ENCODE measurements around the gene SMG9.

SMG9 gene

DNA sequence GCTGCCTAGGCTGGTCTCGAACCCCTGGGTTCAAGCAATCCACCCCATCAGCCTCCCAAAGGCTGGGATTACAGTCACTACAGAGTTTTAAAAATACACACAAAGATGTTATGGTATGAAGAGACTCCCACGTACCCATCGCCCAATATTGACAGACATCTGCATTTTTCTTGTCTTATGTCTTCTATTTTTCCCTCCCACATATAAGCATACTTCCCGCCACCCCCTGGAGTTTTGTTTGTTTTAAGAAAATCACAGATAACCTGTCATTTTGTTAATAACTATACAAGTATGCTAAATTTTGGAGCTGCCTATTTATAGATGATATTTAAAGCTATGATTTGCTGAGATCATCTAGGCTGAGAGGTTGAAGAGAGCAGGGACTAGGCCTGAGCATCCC, 6.2 kb upstream of the SMG9 start:
- DNase-seq (ENCODE audit: extremely low spot score, insufficient read length, low read depth): no peak
- no peak for FAIRE-seq

DNA sequence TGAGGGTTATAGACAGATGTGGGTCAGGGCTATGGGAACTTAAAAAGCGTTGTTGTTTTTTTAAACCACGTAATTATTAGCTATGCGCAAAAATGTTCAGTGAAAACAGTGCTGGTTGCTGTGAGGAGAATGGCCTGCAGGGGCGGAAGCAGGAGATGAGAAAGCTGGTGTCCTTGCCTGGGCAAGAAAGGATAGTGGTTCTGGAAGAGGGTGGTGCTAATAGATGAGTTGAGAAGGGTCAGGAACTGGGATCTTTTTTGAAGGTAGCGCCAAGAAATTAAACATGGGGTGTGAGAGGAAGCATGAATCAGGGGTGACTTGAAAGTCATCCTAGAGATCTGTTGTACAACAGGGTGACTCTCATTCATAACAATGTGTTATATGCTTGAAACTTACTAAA, 4.8 kb upstream of the SMG9 start:
- FAIRE-seq: peak; percentile 55
- DNase-seq (ENCODE audit: extremely low spot score, insufficient read length, low read depth): no peak

DNA sequence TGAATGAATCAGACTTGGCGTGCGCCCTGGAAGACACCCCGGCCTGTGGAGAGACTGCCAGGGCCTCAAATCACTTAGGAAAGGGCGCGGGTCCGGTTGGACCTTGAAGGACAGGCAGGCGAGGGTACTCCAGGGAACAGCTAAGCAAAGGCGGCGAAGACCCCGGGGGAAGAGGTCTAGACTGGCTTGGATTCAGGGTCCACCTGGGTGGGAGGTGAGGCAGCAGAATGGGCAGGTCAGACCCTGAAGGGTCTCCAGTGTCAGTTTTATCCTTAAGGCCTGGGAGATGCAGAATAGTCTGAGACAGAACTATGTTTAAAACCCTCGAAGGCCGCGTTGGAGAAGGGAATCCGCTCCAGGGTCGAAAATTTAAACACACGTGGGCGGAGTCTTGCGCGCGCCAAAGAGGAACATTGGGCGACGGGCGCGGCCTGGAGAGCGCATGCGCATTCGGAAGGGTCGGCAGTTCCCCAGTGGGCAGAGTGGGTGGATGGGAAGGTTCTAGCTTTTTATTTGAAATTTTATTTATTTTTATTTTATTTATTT, 567 bp upstream of the SMG9 start:
- DNase-seq (ENCODE audit: extremely low spot score, insufficient read length, low read depth): no peak

DNA sequence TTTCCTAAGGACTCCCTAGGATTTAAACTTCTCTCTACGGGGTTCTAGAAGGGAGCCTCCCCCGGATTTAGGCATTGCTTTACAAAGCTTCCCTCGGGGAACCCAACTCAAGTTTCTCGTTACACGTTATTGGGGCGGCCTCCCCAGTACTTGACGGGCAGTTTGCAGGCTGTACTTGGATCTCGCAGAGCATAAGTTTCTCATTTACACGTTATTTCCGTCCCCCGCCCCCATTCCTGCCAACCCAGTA, 584 bp downstream of the SMG9 start:
- DNase-seq (ENCODE audit: extremely low spot score, insufficient read length, low read depth) (no peak), FAIRE-seq (no peak)

More for the DNA sequence above, 567 bp upstream of the SMG9 start:
- FAIRE-seq: peak; percentile 89

DNA sequence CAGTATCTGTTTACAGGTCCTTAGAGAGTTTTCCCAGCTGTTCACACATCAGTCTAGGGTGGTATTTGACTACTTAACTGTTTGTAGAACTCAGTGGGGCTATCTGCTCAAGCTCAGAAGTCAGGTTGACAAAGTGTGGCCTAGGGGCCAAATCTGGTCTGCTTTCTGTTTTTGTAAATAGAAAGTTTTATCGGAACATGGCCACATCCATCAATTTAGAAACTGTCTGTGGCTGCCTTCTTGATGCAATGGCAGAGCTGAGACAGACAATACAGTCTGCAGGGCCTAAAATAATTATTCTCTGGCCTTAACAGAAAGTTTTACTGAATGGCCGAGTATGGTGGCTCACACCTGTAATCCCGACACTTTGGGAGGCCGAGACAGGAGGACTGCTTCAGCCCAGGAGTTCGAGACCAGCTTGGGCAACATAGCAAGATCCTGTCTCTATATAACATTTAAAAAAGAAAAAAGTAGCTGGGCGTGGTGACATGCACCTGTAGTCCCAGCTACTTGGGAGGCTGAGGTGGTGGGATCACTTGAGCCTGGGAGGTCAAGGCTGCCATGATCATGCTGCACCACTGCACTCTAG, 2.4 kb downstream of the SMG9 start:
- FAIRE-seq (peak; percentile 39), DNase-seq (ENCODE audit: extremely low spot score, insufficient read length, low read depth) (no peak)

DNA sequence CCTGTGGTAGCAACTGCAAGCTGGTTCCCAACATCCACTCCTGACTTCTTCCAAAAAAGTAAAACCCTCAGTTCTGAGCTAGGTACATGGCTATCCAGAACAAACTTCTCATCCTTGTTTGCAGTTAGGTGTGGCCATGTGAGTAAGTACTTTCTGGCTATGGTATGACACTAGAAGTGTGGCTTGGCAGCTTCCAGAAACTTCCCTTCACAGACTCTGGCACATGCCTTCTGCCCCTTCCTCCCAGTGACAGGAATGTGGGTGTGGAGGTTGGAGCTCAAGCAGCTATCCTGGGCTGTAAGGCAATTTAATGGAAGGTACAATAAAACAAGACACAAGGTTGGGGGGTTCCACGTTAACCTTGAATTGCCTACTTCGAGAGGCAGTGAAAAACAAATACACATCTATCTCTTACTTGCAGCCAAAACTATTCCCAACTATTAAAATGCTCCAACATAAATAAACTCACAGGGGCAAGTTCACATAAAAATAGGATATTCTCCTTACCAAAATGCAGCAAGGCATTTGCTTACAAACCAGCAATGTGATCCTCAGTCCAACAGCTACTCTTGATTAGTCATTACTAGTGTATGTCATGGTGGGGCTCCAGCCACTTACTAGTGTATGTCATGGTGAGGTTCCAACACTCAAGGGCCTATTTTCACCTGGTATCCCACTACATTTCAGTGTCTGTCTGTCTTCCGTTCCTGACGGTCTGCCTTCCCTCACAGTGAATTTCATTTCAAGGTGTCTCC, 3.1 kb downstream of the SMG9 start:
- FAIRE-seq (peak; percentile 35), DNase-seq (ENCODE audit: extremely low spot score, insufficient read length, low read depth) (no peak)

DNA sequence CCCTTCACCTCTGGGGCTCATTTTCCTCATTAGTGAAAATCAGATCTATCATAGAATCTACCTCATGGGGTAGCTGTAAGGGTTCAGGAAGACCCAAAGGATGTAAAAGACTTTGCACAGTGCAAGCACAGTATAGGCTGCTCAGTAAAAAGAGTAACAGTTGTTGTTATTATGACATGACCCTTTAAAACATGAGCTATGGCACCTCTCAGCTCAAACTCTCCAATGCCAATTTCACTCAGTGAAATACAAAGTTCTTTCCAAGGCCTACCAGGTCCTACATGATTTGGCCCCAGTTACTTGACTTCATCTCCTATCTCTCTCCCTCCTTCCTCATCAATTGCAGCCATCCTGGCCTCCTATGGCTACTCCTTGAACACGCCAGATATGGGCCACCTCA, 4.9 kb downstream of the SMG9 start:
- FAIRE-seq (no peak), DNase-seq (ENCODE audit: extremely low spot score, insufficient read length, low read depth) (no peak)

DNA sequence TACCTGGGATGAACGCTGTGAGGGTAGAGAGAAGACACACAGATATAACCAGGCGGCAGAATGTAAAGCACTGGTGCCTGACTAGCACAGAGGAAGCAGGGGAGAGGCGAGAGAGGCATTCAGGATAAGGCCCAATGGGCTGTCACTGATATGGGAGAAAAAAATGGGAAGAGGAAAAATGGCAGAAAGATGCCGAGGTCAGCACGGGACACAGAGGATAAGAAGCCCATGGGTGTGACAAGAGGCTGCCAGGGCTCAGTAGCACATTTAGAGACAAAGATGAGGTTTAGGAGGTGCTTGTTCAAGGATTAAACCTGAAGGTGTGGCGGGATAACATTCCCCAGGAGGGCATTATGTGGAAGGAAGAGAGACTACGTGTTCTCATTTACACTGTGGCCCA, 5.6 kb downstream of the SMG9 start:
- FAIRE-seq (no peak), DNase-seq (ENCODE audit: extremely low spot score, insufficient read length, low read depth) (no peak)

DNA sequence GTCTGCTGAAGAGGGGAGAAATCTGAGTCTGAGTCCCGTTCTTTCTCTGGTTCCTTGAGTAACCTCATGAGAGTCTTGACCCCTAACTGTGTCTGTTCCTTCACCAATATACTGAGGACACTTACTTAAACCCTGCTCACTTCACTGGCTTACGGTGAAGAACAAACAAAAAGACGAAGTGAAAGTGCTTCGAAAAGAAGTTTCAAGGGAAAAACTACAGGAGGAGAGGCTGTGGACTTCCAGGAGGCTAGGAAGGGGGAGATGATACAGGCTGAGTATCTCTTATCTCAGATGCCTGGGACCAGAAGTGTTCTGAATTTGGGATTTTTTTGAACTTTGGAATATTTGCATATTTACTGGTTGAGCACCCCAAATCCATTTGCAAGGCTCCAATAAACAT, 6.1 kb downstream of the SMG9 start:
- DNase-seq (ENCODE audit: extremely low spot score, insufficient read length, low read depth) (no peak), FAIRE-seq (peak; percentile 69)

DNA sequence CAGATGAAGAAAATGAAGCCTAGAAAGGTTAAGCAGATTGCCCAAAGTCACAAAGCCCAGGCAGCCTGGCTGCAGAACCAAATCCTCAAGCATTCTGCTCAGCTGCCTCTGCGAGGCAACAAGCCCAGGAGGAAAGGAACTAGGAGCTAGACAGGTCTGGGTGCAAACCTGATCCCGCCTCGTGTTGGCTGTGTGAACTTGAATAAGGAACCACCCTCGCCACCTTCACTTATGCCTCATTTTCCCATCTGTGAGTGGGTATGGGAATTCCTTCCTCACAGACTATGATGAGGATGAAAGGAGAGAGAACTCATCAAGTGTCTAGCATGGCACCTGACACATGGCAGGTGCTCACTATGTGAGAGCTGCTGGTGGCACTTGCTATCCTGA, 6.6 kb downstream of the SMG9 start:
- DNase-seq (ENCODE audit: extremely low spot score, insufficient read length, low read depth) (no peak), FAIRE-seq (no peak)

DNA sequence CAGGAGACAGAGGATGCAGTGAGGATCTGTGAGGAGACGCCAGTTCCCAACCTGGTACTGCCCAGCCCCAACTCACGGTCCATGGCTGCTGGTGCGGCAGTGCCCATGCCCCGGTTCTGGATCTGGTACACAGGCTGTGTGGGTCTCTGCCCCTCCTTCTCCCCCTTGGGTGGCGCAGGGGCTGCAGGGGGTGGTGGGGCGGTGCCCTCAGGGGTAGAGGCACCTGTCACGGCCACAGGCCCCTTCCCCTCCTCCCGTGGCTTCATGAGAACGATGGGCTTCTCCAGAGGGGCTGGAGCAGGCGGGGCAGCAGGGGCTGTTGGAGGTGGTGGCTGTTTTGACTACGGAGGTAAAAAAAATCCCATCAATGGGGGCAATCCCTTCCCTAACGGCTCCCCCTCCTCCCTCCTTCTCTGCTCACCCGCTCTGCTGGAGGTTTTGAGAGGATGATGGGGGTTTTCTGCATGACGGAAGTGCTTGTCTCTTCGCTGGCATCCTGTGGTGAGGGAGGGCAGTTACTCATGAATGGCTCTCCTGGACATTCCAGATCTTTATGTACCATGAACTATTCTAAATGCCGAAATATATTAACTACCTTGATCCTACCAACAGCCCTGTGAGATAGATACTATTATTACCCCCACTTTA, 7.1 kb downstream of the SMG9 start:
- DNase-seq (ENCODE audit: extremely low spot score, insufficient read length, low read depth) (no peak), FAIRE-seq (peak; percentile 74)

DNA sequence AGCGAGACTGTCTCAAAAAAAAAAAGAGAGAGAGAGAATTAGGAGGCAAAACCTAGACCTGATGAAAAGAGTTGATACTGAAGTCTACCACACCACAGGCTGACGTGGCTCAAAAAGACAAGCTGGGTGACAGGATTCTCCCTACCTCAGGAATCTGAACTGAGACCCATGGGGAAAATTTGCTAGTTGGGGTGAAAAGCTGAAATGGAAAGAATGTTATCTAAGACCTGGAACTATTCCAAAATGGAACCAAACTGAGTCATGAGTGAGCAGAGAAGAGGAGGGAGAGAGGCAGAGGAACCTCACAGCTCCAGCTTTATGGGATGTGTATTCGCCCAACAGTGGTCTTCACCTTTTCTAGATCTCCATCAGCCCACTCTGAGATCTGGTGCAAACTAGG, 11.7 kb downstream of the SMG9 start:
- DNase-seq (ENCODE audit: extremely low spot score, insufficient read length, low read depth) (no peak), FAIRE-seq (no peak)

DNA sequence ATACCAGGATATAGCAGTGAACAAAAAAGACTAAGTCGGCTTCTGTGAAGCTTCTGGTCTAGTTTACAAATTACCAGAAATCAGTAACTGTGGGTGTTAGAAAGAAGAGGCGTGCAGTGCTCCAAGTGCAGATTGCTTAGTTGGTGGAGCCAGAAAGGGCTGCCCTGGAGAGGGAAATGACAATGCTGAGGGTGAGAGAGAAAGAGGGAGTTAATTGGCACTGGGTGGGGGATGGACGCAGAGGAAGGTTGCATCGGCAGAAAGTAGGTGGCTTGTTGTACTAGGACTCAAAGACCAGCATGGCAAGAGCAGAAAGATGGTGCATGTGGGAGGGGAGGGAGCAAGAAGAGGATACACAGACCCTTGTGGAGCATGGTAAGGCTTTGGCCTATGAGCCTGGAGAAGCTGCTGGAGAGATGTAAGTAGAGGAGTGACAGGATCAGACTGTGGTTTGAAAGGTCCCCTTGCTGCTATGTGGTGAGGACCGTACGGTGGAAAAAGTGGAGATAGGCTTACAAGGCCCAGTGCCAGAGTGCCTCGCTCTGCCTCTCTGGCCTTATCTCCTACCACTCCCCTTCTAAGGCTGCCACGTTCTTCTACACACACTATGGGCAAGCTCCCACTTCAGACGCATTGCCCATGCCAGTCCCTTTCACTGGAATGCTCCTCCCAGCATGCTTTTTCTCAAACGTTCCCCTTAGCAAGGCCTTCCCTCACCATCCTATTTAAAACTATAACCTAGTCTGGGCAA, 13.5 kb downstream of the SMG9 start:
- no peak for FAIRE-seq
- no peak for DNase-seq (ENCODE audit: extremely low spot score, insufficient read length, low read depth)

DNA sequence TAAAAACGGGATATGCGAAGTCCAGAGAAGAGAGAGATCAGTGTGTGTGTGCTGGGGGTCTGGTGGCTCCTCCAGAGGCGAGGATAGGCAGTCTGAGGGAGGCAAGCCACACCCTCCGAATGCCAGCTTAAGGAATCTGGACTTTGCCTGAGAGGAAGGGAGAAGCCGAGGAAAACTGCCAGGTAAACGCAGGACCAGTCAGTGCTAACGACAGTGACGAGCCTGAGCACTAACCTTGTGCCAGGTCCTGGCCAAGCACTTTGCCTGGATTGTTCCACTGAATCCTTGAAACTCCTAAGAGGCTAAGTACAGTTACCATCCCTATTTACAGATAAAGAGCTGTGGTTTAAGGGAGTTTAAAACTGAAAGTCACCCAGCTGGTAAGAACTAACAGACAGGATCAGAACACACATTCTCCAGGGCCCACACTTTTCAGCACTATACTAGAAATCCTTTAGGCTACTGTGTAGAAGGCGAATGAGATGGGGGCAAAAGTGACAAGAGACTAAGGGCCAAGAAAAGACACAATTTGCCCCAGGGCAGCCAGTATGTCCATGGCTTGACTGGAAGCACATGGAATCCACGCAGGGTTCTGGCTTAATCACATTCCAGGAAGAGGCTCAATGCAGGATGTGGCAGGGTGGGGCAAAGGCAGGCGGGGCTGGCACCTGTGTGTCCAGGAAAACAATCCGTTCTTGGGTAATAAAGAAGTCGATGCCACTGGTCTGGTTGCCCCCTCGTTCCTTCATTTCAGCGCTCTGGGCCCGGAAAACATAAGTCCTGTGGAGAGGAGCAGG, 15.1 kb downstream of the SMG9 start:
- FAIRE-seq: no peak
- DNase-seq (ENCODE audit: extremely low spot score, insufficient read length, low read depth): no peak

DNA sequence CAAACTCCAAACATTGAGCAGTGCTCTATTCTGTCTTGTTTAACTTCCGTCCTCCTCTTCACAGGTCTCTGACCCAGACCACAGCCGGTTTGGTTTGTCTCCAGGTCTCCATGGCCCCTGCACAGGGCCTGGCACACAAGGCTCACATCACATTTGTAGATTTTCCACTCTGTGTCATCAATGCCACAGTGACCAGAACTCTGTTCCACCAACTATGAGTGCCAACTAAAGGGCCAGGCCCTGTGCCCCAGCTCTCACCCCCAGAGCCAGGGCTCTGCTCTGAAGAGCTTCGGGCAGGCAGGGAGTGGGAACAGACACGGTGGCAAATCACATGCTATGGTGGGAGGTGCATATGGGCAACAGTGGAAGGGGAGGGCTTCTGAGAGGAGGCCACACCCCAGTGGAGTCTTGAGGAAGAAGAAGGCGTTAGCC, 16.0 kb downstream of the SMG9 start:
- no peak for DNase-seq (ENCODE audit: extremely low spot score, insufficient read length, low read depth)
- no peak for FAIRE-seq

DNA sequence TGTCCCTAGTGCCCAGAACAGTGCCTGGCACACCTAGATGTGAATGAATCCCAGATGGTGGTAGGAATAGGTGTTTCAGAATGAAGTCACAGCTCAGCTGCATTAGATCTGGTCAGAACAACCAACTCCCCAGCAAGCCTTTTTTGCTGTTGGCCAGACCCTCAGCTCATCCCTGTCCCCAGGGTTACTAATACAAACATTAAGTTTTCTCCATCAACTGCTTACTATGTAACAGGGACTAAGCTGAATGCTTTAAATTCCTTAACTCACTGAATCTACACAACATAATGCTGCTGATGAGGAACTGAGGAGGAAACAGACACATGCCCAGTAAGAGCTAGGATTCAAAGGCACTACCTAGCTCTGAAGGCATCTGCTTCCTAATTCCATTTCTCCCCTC, 18.8 kb downstream of the SMG9 start:
- DNase-seq (ENCODE audit: extremely low spot score, insufficient read length, low read depth) (no peak), FAIRE-seq (no peak)

DNA sequence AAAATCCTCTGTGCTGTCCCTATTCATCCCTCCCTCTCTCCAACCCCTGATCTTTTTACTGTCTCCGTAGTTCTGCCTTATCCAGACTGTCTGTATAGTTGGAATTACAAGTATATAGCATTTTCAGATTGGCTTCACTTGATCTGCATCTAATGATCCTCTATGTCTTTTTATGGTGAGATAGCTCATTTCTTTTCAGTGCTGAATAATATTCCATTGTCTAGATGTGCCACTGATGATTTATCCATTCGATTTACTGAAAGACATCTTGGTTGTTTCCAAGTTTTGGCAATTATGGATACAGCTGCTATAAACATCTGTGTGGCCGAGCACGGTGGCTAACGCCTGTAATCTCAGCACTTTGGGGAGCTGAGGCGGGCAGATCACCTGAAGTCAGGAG, 19.7 kb downstream of the SMG9 start:
- DNase-seq (ENCODE audit: extremely low spot score, insufficient read length, low read depth) (no peak), FAIRE-seq (no peak)

DNA sequence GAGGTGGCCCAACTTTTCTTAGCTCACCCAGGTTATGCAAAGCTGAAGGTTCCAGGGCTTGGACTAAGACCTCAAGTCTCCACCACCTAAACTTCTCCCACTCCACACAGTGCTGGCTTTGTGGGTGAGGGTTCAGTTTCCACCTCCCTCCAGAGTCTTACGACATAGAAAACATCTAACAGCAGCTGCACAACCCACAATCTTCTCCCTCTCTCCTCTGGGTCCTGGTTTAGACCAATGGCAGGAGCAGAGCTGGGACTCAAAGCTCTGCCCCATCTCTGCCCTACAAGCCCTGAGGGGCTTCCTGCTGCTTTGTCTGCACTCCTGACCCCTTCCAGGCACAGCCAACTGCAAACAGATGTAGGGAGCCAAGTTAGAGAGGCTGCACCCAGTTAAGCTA, 22.9 kb downstream of the SMG9 start:
- DNase-seq (ENCODE audit: extremely low spot score, insufficient read length, low read depth): no peak

DNA sequence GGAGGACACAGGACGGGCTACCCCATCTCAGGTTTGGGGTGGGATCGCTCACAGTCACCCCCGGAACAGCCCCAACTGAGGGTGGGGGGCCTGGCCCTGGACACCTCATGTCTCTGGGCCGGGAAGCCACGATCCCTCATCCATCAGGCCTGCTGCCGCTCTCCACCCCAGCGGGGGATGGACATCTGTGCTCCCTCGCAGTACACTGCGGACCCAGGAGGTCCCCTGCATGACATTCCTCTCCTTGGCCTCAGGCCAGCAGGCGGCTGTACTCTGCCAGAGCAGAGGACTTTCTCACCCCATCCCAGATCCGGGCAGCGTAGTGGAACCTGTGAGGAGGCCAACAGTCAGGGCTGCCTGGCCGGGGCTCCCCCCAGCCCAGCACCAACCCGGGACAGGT, 23.4 kb downstream of the SMG9 start:
- no peak for DNase-seq (ENCODE audit: extremely low spot score, insufficient read length, low read depth)
- no peak for FAIRE-seq

More for the DNA sequence above, 22.9 kb downstream of the SMG9 start:
- no peak for FAIRE-seq

DNA sequence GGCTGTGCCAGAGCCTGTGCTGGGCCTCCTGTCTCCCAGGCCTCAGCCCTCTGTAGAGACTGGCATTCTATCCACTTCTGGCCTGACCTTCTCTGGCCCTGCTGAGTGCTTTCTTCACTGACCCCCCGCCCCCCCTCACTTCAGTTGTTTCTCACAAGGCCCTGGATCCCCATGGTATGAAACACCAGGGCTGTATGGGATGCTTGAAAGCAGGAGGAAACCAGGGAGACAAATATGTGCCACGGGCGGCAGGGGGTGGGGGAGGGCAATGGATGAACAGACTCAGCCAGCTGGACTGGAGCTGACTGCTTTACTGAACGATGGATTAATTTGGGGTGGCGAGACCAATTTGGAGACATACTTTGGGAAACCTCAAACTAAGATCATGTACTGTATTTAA, 24.8 kb downstream of the SMG9 start:
- FAIRE-seq (no peak), DNase-seq (ENCODE audit: extremely low spot score, insufficient read length, low read depth) (no peak)

Measured in GM18507 (cell line).